Tibial nerve (tissue), 4 donors: ENCODE data around the gene CHTF18. TPM values are rescaled to one million over a fixed set of nuclear protein-coding genes. Genes with fewer than 3 reads are reported as not detected.

Source experiments
- DNase-seq, 2 donors: peaks; one replicate each; pipeline ENCODE4 v3.0.0-alpha.2; 2019; ENCODE audit warnings: low spot score in 2 of 2
- H3K27ac ChIP-seq, 4 donors: fragments of 200-600 bp; sonication (generic) in 3 of 4; one replicate each; pipeline ENCODE4 v1.5.1; 2017 to 2019; ENCODE audit warnings: mild to moderate bottlenecking in 1 of 4
- H3K27me3 ChIP-seq, 2 donors: fragments of 200-600 bp; sonication (generic) in 1 of 2; one replicate each; pipeline versions ENCODE4 v1.5.1 to v1.6.0; 2017 to 2019
- H3K36me3 ChIP-seq, 3 donors: fragments of 200-600 bp; sonication (generic); one replicate each; pipeline ENCODE4 v1.5.1; 2018 to 2019
- H3K4me1 ChIP-seq, 4 donors: fragments of 200-600 bp; sonication (generic) in 3 of 4; one replicate each; pipeline ENCODE4 v1.5.1; 2017 to 2019
- H3K4me3 ChIP-seq, 4 donors: fragments of 200-600 bp; sonication (generic) in 3 of 4; one replicate each; pipeline ENCODE4 v1.5.1; 2017 to 2019; ENCODE audit warnings: mild to moderate bottlenecking in 1 of 4, moderate library complexity in 1 of 4
- H3K9me3 ChIP-seq, 4 donors: fragments of 200-600 bp; sonication (generic) in 3 of 4; one replicate each; pipeline ENCODE4 v1.5.1; 2017 to 2019
- CTCF ChIP-seq, 5 experiments: fragments of 200-600 bp in 3 of 5; fragments of 450-650 bp in 2 of 5; sonication (generic) in 3 of 5; IDR thresholded peaks; one replicate each; pipeline ENCODE4 v1.5.1; 2016 to 2019; ENCODE audit warnings: antibody characterized with exemption in 5 of 5, mild to moderate bottlenecking in 3 of 5, moderate library complexity in 2 of 5
- EP300 ChIP-seq, 2 donors: sonication (generic); formaldehyde crosslinking; IDR thresholded peaks; one replicate each; pipeline ENCODE4 v1.6.1; 2017; ENCODE audit warnings: antibody characterized with exemption in 2 of 2, mild to moderate bottlenecking in 1 of 2
- POLR2A ChIP-seq, 2 donors: fragments of 450-650 bp; IDR thresholded peaks; one replicate each; pipeline ENCODE4 v1.6.1; 2017; ENCODE audit warnings: antibody characterized with exemption in 2 of 2, mild to moderate bottlenecking in 2 of 2, moderate library complexity in 2 of 2
- WGBS, 2 donors: methylation state at CpG; one replicate each; pipeline ENCODE4 v1.1.5; 2018; 5-methylcytosine and 5-hydroxymethylcytosine counted together
- total RNA-seq, 4 donors: library from RNA; depleted of rRNA; stranded (reverse); fragments of >200 nt; gene quantifications; one replicate each; pipeline ENCODE4 v1.1.0, GENCODE V29; 2016

CHTF18 gene
- total RNA-seq, 4 donors from 2014 or later: 6.1 to 57.5 (median 17.7) TPM

- Histone ChIP-seq H3K27ac (no peak overlapping the region), H3K9me3 (no peaks in the 10 kb centered on the region), H3K27me3 (peaks cover 0 to 26% of the 10 kb centered on the region in 2 donors), H3K4me1 (no peaks in the 10 kb centered on the region), H3K36me3 (no peaks in the 10 kb centered on the region), H3K4me3 (no peak overlapping the region)
- 62 to 70% methylated on average over 11 to 14 of the region's 38 CpGs for WGBS, 2 donors
- DNase-seq: no peak
- TF ChIP-seq EP300 (IDR thresholded peaks at IDR 0.05) (no peak), CTCF (IDR thresholded peaks at IDR 0.05) (no peak), POLR2A (IDR thresholded peaks at IDR 0.05) (no peak)
These were observed 20.6 kb upstream of the CHTF18 start for GRCh38 chr16:767743-768235.

- 86% methylated on average over 8 of the region's 21 CpGs for WGBS, 2 donors
- DNase-seq: no peak
- Histone ChIP-seq H3K4me3 (no peak overlapping the region), H3K9me3 (no peaks in the 10 kb centered on the region), H3K27me3 (peaks cover 0 to 22% of the 10 kb centered on the region in 2 donors), H3K27ac (no peak overlapping the region), H3K4me1 (no peaks in the 10 kb centered on the region), H3K36me3 (no peaks in the 10 kb centered on the region)
- no peak for TF ChIP-seq EP300 (IDR thresholded peaks at IDR 0.05)
These were observed 20.0 kb upstream of the CHTF18 start for GRCh38 chr16:768428-768827.

- no peak for TF ChIP-seq CTCF (IDR thresholded peaks at IDR 0.05)
- TF ChIP-seq EP300 (IDR thresholded peaks at IDR 0.05): no peak
- no peak for TF ChIP-seq POLR2A (IDR thresholded peaks at IDR 0.05)
- peaks cover 0 to 26% of the 10 kb centered on the region in 2 donors for H3K27me3 ChIP-seq
These were observed 19.1 kb upstream of the CHTF18 start for GRCh38 chr16:769184-769784.

GRCh38 chr16:769934-770333 is 18.5 kb upstream of the CHTF18 start:
- no peaks in the 10 kb centered on the region for H3K4me1 ChIP-seq
- 69 to 72% methylated on average over 9 to 15 of the region's 19 CpGs for WGBS, 2 donors
- DNase-seq: no peak
- H3K27me3 ChIP-seq: peaks cover 0 to 27% of the 10 kb centered on the region in 2 donors
- H3K9me3 ChIP-seq: no peaks in the 10 kb centered on the region
- no peak overlapping the region for H3K27ac ChIP-seq
- H3K36me3 ChIP-seq: no peaks in the 10 kb centered on the region
- TF ChIP-seq EP300 (IDR thresholded peaks at IDR 0.05) (no peak), POLR2A (IDR thresholded peaks at IDR 0.05) (no peak), CTCF (IDR thresholded peaks at IDR 0.05) (no peak)
- H3K4me3 ChIP-seq: no peak overlapping the region

More at GRCh38 chr16:769184-769784, 19.1 kb upstream of the CHTF18 start:
- no peaks in the 10 kb centered on the region for H3K9me3 ChIP-seq
- H3K4me1 ChIP-seq: no peaks in the 10 kb centered on the region
- 76 to 77% methylated on average over 9 to 12 of the region's 20 CpGs for WGBS, 2 donors
- H3K4me3 ChIP-seq: no peak overlapping the region
- no peaks in the 10 kb centered on the region for H3K36me3 ChIP-seq
- DNase-seq: no peak
- no peak overlapping the region for H3K27ac ChIP-seq

GRCh38 chr16:770411-770810 is 18.0 kb upstream of the CHTF18 start:
- Histone ChIP-seq H3K4me3 (no peak overlapping the region), H3K4me1 (no peaks in the 10 kb centered on the region), H3K9me3 (no peaks in the 10 kb centered on the region), H3K27me3 (peaks cover 0 to 31% of the 10 kb centered on the region in 2 donors), H3K27ac (no peak overlapping the region), H3K36me3 (no peaks in the 10 kb centered on the region)
- DNase-seq: no peak
- TF ChIP-seq EP300 (IDR thresholded peaks at IDR 0.05) (no peak), CTCF (IDR thresholded peaks at IDR 0.05) (no peak), POLR2A (IDR thresholded peaks at IDR 0.05) (no peak)
- 90% methylated on average over 2 of the region's 13 CpGs; no CpG with 5 or more reads in 1 of the 2 donors for WGBS, 2 donors
